OCI-LY3 (cell line): ENCODE data around the gene AKT3.

Experiments
- EZH2phosphoT487 ChIP-seq: fragments of 200-600 bp; shearing (Covaris generic); IDR thresholded peaks from 2 replicates; pipeline ENCODE4 v1.6.1; 2018; ENCODE audit warnings: antibody characterized with exemption, mixed run types, low read depth
- TF ChIP-seq, protein P1 (sequence below): fragments of 200-600, 300-600 bp; sonication (generic); IDR thresholded peaks from 2 replicates; pipeline ENCODE4 v1.5.1; 2014; ENCODE audit warnings: antibody characterized with exemption, low read length, low read depth

DNA sequence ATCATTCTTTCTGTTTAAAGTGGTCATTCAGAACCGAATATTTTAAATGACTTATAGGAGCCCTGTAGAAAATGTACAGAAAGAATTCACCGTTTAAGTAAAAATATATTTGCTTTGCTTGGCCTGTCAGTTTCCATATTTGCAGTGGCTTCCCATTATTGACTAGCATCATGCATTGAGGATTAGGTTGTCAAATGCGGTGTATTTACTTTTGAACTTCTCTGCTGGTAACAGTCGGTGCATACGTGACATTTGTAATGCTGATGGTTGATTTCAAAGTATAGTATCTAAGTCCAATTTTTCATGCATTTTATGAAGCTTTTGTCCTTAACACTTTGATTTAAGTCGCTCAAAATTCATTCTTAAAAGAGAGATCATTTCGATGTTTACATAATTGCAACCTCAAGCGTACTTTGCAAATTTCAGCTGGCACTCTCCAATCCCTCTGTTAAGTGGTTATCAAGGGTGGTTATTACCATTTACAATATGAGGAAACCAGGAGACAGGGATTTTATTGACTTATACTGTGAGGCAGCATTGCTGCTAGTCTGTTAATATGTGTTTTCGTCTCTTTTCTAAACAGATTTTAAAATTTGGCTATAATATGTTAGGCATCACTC, 392.6 kb downstream of the AKT3 start:
- TF ChIP-seq EZH2phosphoT487: no peak
- TF ChIP-seq, protein P1, sequence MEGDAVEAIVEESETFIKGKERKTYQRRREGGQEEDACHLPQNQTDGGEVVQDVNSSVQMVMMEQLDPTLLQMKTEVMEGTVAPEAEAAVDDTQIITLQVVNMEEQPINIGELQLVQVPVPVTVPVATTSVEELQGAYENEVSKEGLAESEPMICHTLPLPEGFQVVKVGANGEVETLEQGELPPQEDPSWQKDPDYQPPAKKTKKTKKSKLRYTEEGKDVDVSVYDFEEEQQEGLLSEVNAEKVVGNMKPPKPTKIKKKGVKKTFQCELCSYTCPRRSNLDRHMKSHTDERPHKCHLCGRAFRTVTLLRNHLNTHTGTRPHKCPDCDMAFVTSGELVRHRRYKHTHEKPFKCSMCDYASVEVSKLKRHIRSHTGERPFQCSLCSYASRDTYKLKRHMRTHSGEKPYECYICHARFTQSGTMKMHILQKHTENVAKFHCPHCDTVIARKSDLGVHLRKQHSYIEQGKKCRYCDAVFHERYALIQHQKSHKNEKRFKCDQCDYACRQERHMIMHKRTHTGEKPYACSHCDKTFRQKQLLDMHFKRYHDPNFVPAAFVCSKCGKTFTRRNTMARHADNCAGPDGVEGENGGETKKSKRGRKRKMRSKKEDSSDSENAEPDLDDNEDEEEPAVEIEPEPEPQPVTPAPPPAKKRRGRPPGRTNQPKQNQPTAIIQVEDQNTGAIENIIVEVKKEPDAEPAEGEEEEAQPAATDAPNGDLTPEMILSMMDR: no peak
